SK-N-SH (cell line): ENCODE data around the gene XIRP1. TPM values are rescaled to one million over a fixed set of nuclear protein-coding genes. Genes with fewer than 3 reads are reported as not detected.

Experiments
- CTCF ChIA-PET: fragments of 300-600, 350-600 bp; formaldehyde crosslinking; extraction: SDS; loops from one replicate; lab custom pipeline; 2021; lab: Yijun Ruan, JAX
- POLR2A ChIA-PET: fragments of 350-600 bp; sonication (Branson Sonifier 250); formaldehyde crosslinking; extraction: SDS; loops from one replicate; lab custom pipeline; 2020; ENCODE audit warnings: antibody characterized with exemption, inconsistent platforms; lab: Yijun Ruan, JAX
- DNase-seq: peaks from one replicate; pipeline ENCODE4 v3.0.0; 2012
- H2AFZ ChIP-seq: fragments of 200-600 bp; sonication (generic); 2 replicates; pipeline ENCODE4 v1.8.1; 2016; ENCODE audit warnings: antibody characterized with exemption, mild to moderate bottlenecking, low read depth
- H3F3A ChIP-seq: fragments of 200-600 bp; sonication (generic); replicated peaks from 2 replicates; pipeline ENCODE3; 2016; ENCODE audit warnings: antibody characterized with exemption, mild to moderate bottlenecking; ENCODE audit not compliant: insufficient read depth
- H3K27ac ChIP-seq, 2 experiments: fragments of 200-500 bp in 1 of 2; fragments of 200-600 bp in 1 of 2; sonication (Bioruptor generic) in 1 of 2; sonication (generic), shearing (Covaris generic) in 1 of 2; 2 replicates each; pipeline versions ENCODE4 v1.5.1 to v1.6.1; 2014 to 2016; ENCODE audit warnings: low read depth in 2 of 2, inconsistent platforms in 1 of 2, low read length in 1 of 2, mild to moderate bottlenecking in 1 of 2, mixed read lengths in 1 of 2
- H3K27me3 ChIP-seq: fragments of 200-600 bp; sonication (generic), shearing (Covaris generic); 2 replicates; pipeline ENCODE4 v1.6.1; 2016; ENCODE audit warnings: mixed run types; ENCODE audit not compliant: insufficient read depth
- H3K36me3 ChIP-seq, 2 experiments: fragments of 200-500 bp in 1 of 2; fragments of 200-600 bp in 1 of 2; sonication (Bioruptor generic) in 1 of 2; sonication (generic) in 1 of 2; replicated peaks in 1 of 2; 2 replicates each; pipeline versions ENCODE3 to v1.5.1; 2014 to 2016; ENCODE audit warnings: low read length in 1 of 2, mild to moderate bottlenecking in 1 of 2; ENCODE audit not compliant: insufficient read depth in 2 of 2, control insufficient read depth in 1 of 2
- H3K4me1 ChIP-seq, 2 experiments: fragments of 200-500 bp in 1 of 2; fragments of 200-600 bp in 1 of 2; sonication (Bioruptor generic) in 1 of 2; sonication (generic), shearing (Covaris generic) in 1 of 2; 2 replicates each; pipeline versions ENCODE4 v1.5.1 to v1.6.1; 2014 to 2016; ENCODE audit warnings: low read depth in 1 of 2, low read length in 1 of 2, mixed run types in 1 of 2; ENCODE audit not compliant: insufficient read depth in 2 of 2, control insufficient read depth in 1 of 2
- H3K4me2 ChIP-seq: fragments of 200-600 bp; sonication (generic), shearing (Covaris generic); 2 replicates; pipeline ENCODE4 v1.6.1; 2017; ENCODE audit warnings: mixed run types
- H3K4me3 ChIP-seq, 2 experiments: fragments of 200-500 bp in 1 of 2; fragments of 200-600 bp in 1 of 2; sonication (Bioruptor generic) in 1 of 2; sonication (generic), shearing (Covaris generic) in 1 of 2; 2 replicates each; pipeline versions ENCODE4 v1.5.1 to v1.8.1; 2014 to 2016; ENCODE audit warnings: low read depth in 2 of 2, inconsistent platforms in 1 of 2, low read length in 1 of 2, mild to moderate bottlenecking in 1 of 2, mixed read lengths in 1 of 2, moderate library complexity in 1 of 2
- H3K79me2 ChIP-seq: fragments of 200-600 bp; sonication (generic); 2 replicates; pipeline ENCODE4 v1.8.1; 2017; ENCODE audit warnings: mild to moderate bottlenecking; ENCODE audit not compliant: insufficient read depth
- H3K9ac ChIP-seq: fragments of 200-600 bp; sonication (generic); 2 replicates; pipeline ENCODE4 v1.6.1; 2017; ENCODE audit warnings: mixed run types
- H3K9me2 ChIP-seq: fragments of 200-600 bp; sonication (generic); 2 replicates; pipeline ENCODE4 v1.6.1; 2017; ENCODE audit warnings: mixed run types
- H3K9me3 ChIP-seq: fragments of 200-600 bp; sonication (generic); 2 replicates; pipeline ENCODE4 v1.6.1; 2017; ENCODE audit warnings: mixed run types, mild to moderate bottlenecking, moderate library complexity
- H4K20me1 ChIP-seq: fragments of 200-600 bp; sonication (generic); 2 replicates; pipeline ENCODE4 v1.6.1; 2017; ENCODE audit warnings: mild to moderate bottlenecking, mixed run types; ENCODE audit not compliant: insufficient read depth
- ELF1 ChIP-seq: IDR thresholded peaks from 2 replicates; pipeline ENCODE4 v1.4.0; 2012
- EZH2phosphoT487 ChIP-seq: fragments of 200-600 bp; sonication (generic); IDR thresholded peaks from 2 replicates; pipeline ENCODE4 v1.6.1; 2017; ENCODE audit warnings: low read depth, mixed run types, mild to moderate bottlenecking, antibody characterized with exemption, moderate library complexity, borderline replicate concordance
- FOXM1 ChIP-seq: IDR thresholded peaks from 2 replicates; pipeline ENCODE4 v1.4.0; 2012; ENCODE audit warnings: low read depth, mild to moderate bottlenecking
- MXI1 ChIP-seq: IDR thresholded peaks from 2 replicates; pipeline ENCODE4 v1.6.1; 2012; ENCODE audit warnings: mild to moderate bottlenecking, low read depth, low read length, improper control_type of control experiment
- RAD21 ChIP-seq: IDR thresholded peaks from 2 replicates; pipeline ENCODE4 v1.6.1; 2012; ENCODE audit warnings: mild to moderate bottlenecking, low read length
- REST ChIP-seq: IDR thresholded peaks from 2 replicates; pipeline ENCODE4 v1.6.1; 2012; ENCODE audit warnings: mild to moderate bottlenecking, low read depth, low read length, moderate library complexity
- SMC3 ChIP-seq: IDR thresholded peaks from 2 replicates; pipeline ENCODE4 v1.6.1; 2012; ENCODE audit warnings: low read depth, low read length, improper control_type of control experiment
- TEAD4 ChIP-seq: IDR thresholded peaks from 2 replicates; pipeline ENCODE4 v1.4.0; 2012; ENCODE audit warnings: mild to moderate bottlenecking, borderline replicate concordance; ENCODE audit not compliant: insufficient read depth
- WGBS: methylation state at CpG from one replicate; pipeline ENCODE4 v1.1.6; 2017; ENCODE audit warnings: low lambda C conversion rate; 5-methylcytosine and 5-hydroxymethylcytosine counted together
- polyA plus RNA-seq, 3 experiments: library from polyadenylated mRNA; depleted of rRNA; stranded (reverse); fragments of >200 nt; gene quantifications; 2 replicates each; pipeline ENCODE4 v1.2.3, GENCODE V29; 2012
- TF ChIP-seq, protein P1 (sequence below): fragments of 150-350 bp; IDR thresholded peaks from 2 replicates; pipeline ENCODE4 v1.6.1; 2016; ENCODE audit warnings: mild to moderate bottlenecking, low read depth, low read length
- TF ChIP-seq, protein P2 (sequence below): IDR thresholded peaks from 2 replicates; pipeline ENCODE4 v1.4.0; 2012; ENCODE audit warnings: low read depth, borderline replicate concordance

XIRP1 gene
- polyA plus RNA-seq, 1 of the 3 experiments (the other 2 are of a cell fraction): not detected

DNA sequence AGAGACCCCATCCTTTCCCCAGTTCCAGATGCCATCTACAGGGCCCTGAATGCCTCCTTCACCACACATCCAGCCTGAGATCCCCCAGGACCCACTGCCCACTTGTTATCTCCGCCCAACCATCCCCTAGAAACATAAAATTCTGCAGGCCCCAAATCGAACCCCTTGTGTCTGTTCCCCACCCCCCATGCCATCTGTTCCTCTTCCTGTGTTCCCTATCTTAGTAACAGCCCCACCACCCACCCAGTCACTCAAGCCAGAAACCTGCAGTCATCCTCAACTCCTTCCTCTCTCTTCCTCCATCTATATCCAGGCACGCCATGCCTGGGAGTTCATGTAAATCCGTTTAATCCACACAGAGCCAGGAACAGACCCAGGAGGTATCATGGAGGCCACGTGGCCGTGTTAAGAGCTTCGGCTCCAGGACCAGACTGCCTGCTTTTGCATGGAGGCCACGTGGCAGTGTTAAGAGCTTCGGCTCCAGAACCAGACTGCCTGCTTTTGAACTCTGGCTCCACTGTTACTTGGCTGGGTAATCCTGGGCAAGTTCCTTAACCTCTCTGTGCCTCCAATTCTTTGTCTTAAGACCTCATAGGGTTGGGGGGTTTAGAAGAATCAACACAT, 43.8 kb downstream of the XIRP1 start:
- TF ChIP-seq REST: no peak
- TF ChIP-seq, protein P1, sequence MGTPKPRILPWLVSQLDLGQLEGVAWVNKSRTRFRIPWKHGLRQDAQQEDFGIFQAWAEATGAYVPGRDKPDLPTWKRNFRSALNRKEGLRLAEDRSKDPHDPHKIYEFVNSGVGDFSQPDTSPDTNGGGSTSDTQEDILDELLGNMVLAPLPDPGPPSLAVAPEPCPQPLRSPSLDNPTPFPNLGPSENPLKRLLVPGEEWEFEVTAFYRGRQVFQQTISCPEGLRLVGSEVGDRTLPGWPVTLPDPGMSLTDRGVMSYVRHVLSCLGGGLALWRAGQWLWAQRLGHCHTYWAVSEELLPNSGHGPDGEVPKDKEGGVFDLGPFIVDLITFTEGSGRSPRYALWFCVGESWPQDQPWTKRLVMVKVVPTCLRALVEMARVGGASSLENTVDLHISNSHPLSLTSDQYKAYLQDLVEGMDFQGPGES: no peak
- TF ChIP-seq SMC3: no peak
- TF ChIP-seq RAD21: no peak
- TF ChIP-seq FOXM1: no peak
- no peak for TF ChIP-seq MXI1
- no peak for TF ChIP-seq ELF1
- TF ChIP-seq, protein P2, sequence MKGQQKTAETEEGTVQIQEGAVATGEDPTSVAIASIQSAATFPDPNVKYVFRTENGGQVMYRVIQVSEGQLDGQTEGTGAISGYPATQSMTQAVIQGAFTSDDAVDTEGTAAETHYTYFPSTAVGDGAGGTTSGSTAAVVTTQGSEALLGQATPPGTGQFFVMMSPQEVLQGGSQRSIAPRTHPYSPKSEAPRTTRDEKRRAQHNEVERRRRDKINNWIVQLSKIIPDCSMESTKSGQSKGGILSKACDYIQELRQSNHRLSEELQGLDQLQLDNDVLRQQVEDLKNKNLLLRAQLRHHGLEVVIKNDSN: no peak
- no peak for TF ChIP-seq TEAD4
- no peak for TF ChIP-seq EZH2phosphoT487
- ChIA-PET POLR2A (interaction anchor here (1.6 kb wide), 1 partner anchor 29 kb away, joined by 3 read pairs; no protein-coding TSS in a partner anchor), CTCF (interaction anchor here (1.2 to 2.5 kb wide), 3 partner anchors 12 to 144 kb away, joined by 3 to 6 read pairs (median 4); no protein-coding TSS in a partner anchor)
- no peak for DNase-seq
- Histone ChIP-seq H3K79me2 (peaks cover 91% of the 10 kb centered on the region), H3K9me3 (no peaks in the 10 kb centered on the region), H3K27ac (peak overlapping the region; percentile 90 to 100), H3K4me1 (peaks cover 43 to 85% of the 10 kb centered on the region in 2 experiments), H3K4me3 (no peak overlapping the region), H2AFZ (no peak overlapping the region), H3K36me3 (peaks cover 19 to 27% of the 10 kb centered on the region in 2 experiments), H3K27me3 (no peaks in the 10 kb centered on the region), H3K9ac (peak overlapping the region; percentile 49; the same call in 1 of the 2 replicates), H3K9me2 (no peaks in the 10 kb centered on the region), H3F3A (peaks cover 54% of the 10 kb centered on the region), H4K20me1 (peaks cover 39% of the 10 kb centered on the region), H3K4me2 (peak overlapping the region; percentile 97; the same call in 1 of the 2 replicates)
- 66% methylated on average over 6 of the region's 9 CpGs for WGBS
